Panc1 (cell line): ENCODE data around the gene FBN1.

ENCODE experiments used
- CTCF ChIP-seq: fragments of 450-650 bp; IDR thresholded peaks from 2 replicates; pipeline ENCODE4 v1.5.1; 2017; ENCODE audit warnings: mild to moderate bottlenecking
- POLR2AphosphoS5 ChIP-seq: IDR thresholded peaks from 2 replicates; pipeline ENCODE4 v1.6.1; 2012; ENCODE audit warnings: mild to moderate bottlenecking, low read depth, low read length, moderate library complexity
- REST ChIP-seq, 2 experiments: IDR thresholded peaks; 2 replicates each; pipeline ENCODE4 v1.6.1; 2011 to 2012; ENCODE audit warnings: low read depth in 2 of 2, control low read depth in 1 of 2, low read length in 1 of 2, mild to moderate bottlenecking in 1 of 2, moderate library complexity in 1 of 2; ENCODE audit not compliant: insufficient read depth in 1 of 2
- SIN3A ChIP-seq: IDR thresholded peaks from 2 replicates; pipeline ENCODE4 v1.6.1; 2012; ENCODE audit warnings: low read depth, mild to moderate bottlenecking, low read length, moderate library complexity, borderline replicate concordance; ENCODE audit not compliant: insufficient read depth

GRCh38 chr15:48400086-48400485, 245.4 kb downstream of the FBN1 start:
- TF ChIP-seq CTCF (no peak), POLR2AphosphoS5 (no peak), SIN3A (no peak), REST (IDR thresholded peaks at IDR 0.05; ENCODE audit: insufficient read depth in 1 of 2, low read depth in 2 of 2, low read length in 1 of 2) (no peak)
